Pons (tissue), 1 donor: ENCODE data around the gene GSE1.
A peak's percentile ranks its signal among the peaks of the same experiment; 100 is the strongest.

ENCODE experiments used
- DNase-seq: peaks from one replicate; pipeline ENCODE4 v3.0.0-alpha.2; 2016; ENCODE audit warnings: low spot score

The GSE1 gene

GRCh38 chr16:85612801-85613603 is at the start of gene GSE1:
TSS of gene GSE1 (plus strand) at chr16:85613322. CDS start at chr16:85613392, 70 bp downstream.
- no peak for DNase-seq

- no peak for DNase-seq
Observed at GRCh38 chr16:85563515-85564276, 49.4 kb upstream of the GSE1 start.

DNA sequence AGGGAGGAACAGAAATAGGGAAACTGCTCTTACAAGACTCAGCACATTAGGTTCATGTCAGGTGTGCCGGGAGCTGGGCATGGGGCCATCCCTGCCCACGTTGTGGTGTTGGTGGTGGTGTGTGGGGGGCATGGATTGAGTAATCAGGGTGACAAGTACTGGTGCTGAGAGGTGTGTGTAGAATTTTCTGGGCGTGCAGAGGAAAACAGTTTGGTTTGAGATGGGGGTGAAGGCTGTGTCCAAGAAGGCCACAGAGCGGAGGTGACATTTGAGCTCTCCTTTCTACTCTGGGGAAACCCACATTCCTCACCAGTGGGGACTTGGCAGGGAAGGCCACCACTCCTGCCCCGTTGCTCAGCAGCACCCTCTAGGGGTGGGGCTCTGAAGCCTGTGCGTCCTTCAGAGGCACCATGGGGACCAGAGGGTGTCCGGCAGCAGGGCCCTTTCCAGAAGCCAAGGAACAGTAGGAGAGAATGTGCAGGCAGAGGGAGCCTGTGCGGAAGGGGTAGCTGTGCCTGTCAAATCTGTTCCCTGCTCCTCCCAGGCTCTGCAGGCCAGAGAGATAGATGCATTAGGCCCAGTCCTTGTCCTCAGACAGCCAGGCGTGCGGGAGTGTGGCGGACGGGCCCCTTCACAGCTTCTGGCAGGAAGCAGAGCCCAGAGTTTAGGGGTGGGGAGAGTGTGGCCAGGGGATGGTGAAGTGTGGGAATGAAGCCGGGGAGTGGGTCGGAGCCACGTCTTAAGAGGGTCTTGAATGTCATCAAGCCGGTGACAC is 48.7 kb upstream of the GSE1 start:
- no peak for DNase-seq

GRCh38 chr16:85565340-85565739 is 47.8 kb upstream of the GSE1 start:
- DNase-seq = no peak

GRCh38 chr16:85565801-85566526 is 47.2 kb upstream of the GSE1 start:
- no peak for DNase-seq

GRCh38 chr16:85566561-85567100 is 46.5 kb upstream of the GSE1 start:
- DNase-seq = no peak

DNA sequence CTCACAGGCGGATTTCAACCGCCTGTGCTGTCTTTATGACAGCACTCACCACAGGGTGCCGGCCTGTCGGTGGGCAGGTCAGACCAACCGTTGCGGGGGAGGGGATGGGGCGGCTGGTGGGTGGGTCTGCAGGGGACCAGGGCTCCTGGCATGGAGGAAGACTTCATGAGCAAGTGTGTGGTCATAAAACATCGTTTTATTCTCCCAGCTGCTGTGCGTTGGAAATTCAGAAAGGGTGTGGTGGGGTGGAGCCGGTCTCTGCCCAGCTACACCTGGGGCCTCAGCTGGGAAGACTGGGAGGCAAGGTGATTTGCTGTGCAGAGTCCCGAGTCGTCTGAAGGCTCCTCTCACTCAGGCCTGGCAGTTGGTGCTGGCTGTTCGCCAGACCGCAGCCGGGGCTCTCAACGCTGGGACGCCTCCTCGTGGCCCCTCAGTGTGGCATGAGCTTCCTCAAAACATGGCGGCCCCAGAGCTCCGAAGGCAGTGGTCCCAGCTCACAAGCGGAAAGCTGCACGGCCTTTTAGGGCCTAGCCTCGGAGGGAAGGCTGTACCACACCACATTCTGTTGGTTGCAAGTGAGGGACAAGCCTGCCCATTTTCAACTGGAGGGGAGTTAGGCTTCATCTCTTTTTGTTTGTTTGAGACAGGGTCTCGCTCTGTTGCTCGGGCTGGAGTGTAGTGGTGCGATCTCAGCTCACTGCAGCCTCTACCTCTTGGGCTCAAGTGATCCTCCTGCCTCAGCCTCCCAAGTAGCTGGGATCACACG is 45.8 kb upstream of the GSE1 start:
- DNase-seq = no peak

DNA sequence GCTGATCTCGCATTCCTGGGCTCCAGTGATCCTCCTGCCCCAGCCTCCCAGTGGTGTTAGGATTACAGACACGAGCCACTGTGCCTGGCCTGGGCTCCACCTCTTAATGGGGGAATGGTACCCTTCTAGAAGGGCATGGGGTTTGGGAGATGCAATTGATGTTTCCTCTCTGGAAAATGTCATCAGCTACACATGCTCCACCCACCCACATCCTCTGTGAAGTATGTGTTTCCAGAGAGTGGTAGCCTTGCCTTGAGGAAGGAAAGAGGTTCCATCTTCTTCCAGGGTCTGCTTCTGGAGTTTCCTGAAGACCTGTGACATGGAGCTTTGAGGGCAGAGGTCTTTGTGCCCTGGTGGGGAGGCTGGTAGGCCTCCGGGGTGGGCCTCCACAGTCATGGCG is 45.2 kb upstream of the GSE1 start:
- no peak for DNase-seq

DNA sequence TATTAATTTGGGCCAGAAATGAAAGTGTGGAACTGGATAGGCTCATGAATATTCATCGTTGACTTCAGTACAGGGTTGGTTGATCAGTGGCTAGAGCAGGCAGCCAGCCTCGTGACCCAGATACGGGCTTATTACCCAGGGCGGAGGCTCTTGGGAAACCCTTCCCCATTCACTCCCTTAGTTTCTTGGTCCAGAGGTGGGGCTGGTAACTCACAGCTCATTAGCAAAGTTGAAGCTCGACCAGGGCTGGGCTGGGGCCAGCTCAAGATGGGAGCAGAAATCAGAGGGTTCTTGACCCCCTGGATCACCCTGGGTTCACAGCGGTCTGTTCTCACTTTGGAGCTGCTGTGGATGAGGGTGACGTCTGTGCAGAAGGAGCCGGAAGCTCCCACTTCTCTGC is 44.6 kb upstream of the GSE1 start:
- no peak for DNase-seq

GRCh38 chr16:85569039-85569614 is 44.0 kb upstream of the GSE1 start:
- DNase-seq = no peak

DNA sequence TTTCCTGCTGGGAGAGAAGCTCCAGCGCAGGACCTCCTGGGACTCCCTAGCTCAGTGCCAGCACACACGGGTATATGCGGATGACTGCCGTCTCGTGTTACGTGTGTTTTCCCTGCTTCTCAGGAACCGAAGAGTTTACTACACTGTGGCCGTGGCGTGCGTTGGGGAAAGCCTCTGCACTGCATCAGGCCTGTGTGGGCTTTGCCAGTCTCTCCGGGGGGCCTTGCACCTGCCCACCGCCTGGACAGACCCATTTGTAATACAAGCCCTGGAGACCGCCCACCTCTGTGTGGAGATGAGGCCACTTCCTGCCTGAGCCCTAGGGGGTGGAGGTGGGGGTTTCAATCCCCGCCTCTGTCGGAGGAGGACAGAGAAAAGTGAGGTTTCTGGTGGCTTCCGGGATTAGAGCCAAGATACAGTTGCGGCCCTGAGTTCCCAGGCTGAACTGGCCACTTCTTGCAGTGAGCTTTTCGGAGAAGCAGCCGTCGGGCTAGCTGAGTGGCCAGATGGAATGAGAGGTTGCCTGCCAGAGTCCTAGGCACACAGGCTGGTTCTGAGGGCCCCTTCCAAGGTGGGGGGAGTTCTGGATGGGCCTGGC is 43.4 kb upstream of the GSE1 start:
- DNase-seq = no peak

DNA sequence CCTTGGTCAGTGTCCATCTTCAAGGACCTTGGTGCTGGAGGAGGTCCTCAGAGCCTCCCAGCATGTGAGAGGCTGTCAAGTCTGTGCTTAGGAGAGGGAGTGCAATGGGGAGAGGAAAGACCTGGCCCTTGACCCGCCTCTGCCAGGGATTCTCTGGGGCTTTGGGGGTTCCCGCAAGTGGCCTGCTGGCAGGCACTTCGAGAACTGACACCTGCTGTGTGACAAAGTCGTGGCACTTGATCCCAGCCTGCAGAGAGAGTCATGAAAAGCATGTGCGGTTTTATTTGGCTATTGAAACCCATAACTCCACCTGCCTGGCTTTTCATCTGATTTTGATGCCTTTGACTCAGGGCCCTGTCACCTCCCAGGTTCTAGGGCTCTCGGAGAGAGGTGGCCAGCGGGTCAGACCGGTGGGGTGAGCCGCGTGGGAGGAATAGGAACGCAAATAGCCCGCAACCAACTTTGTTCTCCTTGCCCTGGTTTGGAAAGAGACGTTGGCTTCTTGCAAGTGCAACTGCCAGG is 42.8 kb upstream of the GSE1 start:
- no peak for DNase-seq

DNA sequence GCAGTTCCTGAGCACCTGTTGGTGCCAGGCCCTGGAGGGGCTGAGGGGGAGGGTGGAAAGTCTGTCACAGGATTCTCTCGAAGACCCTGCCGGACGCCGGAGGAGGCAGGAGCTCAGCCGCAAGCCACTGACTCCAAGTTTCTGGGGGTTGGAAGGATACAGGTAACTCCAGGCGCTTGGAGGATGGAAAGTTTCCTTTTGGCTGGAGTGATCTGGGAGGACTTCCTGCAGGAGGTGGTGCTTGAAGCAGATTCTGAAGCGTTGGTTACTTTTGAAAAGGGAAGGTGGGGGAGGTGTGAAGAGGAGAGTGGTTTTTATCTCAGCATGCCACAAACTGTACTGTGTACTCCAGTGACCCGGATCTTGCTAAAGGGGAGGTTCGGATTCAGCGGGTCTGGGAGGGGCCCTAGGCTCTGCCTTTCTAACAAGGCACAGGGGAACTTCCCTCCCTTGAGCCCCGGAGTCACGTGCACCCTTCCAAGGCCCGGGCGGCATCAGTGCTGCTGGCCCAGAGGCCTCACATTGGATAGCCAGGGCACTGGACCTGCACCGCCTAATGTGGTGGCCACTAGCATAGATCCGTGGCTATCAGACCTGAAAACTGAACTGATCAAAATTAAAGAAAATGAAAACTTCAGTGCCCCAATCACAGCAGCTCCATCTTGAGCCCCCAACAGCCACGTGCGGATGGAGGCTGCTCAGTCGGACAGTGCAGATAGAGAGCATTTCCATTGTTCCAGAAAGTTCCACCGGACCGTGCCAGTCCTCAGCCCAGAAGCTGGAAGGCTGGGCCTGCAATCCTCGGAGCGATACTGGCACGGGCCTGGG is 42.2 kb upstream of the GSE1 start:
- no peak for DNase-seq

DNA sequence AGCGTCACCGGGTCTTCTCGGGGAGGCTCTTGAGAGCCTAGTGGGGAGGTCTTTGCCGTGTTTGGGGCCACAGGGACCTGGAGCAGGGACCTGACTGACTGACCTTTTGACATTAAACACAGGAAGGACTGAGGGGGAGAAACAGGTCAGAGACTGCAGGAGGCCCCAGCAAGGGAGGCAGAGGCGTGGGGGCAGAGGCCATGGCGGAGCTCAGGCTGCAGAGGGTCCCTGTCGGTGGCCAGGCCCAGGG is 41.6 kb upstream of the GSE1 start:
- no peak for DNase-seq

DNA sequence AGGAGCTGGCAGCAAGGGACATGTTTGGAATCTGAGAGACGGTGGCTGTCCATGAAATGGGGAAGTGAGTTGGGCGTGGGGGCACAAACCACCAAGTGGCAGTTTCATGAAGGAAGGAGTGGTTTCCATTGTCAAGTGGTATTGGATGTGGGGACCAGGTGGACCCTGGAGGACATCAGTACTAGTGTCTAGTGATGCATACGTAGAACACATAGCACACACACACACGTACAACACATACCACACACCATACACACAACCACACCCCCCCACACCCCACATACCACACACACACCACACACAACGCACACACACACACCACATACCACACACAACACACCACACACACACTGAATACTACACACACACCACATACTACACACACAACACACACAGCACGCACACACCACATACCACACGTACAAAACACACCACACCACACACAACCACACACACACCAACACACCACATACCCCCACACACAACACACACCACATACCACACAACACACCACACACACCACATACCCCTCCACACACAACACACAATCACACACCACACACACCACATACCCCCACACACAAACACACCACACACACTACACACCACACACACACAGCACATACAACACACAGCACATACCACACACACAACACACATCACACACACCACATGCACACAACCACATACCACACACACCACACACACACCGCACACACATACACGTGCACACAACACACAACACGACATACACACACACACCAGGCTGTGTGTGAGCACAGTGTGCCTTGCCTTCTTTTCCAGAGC is 41.1 kb upstream of the GSE1 start:
- no peak for DNase-seq

DNA sequence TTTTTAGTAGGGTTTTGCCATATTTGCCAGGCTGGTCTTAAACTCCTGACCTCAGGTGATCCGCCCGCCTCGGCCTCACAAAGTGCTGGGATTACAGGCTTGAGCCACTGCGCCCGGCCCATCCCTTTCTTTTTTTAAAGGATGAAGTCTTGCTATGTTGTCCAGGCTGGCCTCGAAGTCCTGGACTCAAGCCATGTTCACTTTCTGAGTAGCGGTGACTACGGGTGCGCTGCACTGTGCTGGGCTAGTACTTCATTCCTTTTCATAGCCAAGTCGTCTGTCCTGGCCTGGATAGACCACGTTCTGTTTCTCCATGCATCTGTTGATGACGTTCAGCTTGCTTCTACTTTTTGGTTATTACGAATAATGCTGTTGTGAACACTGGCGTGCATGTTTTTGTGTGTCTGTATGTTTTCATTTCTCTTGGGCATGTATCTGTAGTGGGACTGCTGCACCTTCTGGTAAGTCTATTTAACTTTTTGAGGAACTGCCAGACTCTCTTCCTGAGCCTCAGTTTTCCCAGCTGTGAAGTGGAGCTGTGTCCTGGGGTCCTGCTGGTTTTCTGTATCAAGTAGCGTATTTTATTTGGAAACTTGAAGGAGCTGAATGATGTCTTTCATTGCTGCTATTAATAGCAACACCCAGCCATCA is 40.0 kb upstream of the GSE1 start:
- no peak for DNase-seq

GRCh38 chr16:85573696-85574641 is 39.2 kb upstream of the GSE1 start:
- DNase-seq = peak; percentile 55
